ENCODE measurements around the gene PCOLCE2. TPM values are rescaled to one million over a fixed set of nuclear protein-coding genes. Genes with fewer than 3 reads are reported as not detected.

The PCOLCE2 gene
- total RNA-seq, 1 donor from 2014 or later: 1.8 TPM

- H3K27ac Mint-ChIP-seq (ENCODE audit: unreplicated experiment): no peak overlapping the region
- DNase-seq (ENCODE audit: low spot score): no peak
- no peak overlapping the region for H3K4me3 Mint-ChIP-seq (ENCODE audit: unreplicated experiment)
- H3K36me3 Mint-ChIP-seq (ENCODE audit: low read depth, unreplicated experiment): no peaks in the 10 kb centered on the region
- no peak for TF ChIP-seq CTCF (IDR thresholded peaks at IDR 0.05; ENCODE audit: unreplicated experiment)
- H3K9me3 Mint-ChIP-seq (ENCODE audit: unreplicated experiment): no peaks in the 10 kb centered on the region
- H3K4me1 Mint-ChIP-seq (ENCODE audit: unreplicated experiment): peaks cover 3% of the 10 kb centered on the region
- no peaks in the 10 kb centered on the region for H3K27me3 Mint-ChIP-seq (ENCODE audit: unreplicated experiment)
Observed at GRCh38 chr3:142904639-142905436, 16.0 kb upstream of the PCOLCE2 start.

DNA sequence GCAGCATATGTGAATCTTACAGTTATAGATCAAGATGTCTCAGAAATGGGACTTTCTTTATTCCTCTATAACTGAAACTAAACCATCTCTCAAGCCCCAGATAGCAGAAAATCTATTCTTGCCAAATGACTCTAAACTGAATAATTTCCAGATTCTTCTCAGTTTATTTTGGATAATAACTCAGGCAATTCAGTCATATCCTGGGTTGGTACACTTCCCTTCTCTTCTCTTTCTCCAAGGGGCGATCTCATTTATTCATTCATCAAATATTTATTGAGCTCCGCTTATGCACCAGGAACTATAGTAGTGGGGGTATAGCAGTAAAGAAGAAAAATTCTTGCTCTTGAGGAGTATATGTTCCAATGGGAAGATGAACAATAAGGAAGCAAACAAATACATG lies 13.5 kb upstream of the PCOLCE2 start:
- no peak for DNase-seq (ENCODE audit: low spot score)
- Mint-ChIP-seq H3K9me3 (ENCODE audit: unreplicated experiment) (no peaks in the 10 kb centered on the region), H3K36me3 (ENCODE audit: low read depth, unreplicated experiment) (no peaks in the 10 kb centered on the region), H3K27ac (ENCODE audit: unreplicated experiment) (no peak overlapping the region), H3K4me1 (ENCODE audit: unreplicated experiment) (peaks cover 3% of the 10 kb centered on the region), H3K4me3 (ENCODE audit: unreplicated experiment) (no peak overlapping the region), H3K27me3 (ENCODE audit: unreplicated experiment) (no peaks in the 10 kb centered on the region)
- TF ChIP-seq CTCF (IDR thresholded peaks at IDR 0.05; ENCODE audit: unreplicated experiment): no peak

DNA sequence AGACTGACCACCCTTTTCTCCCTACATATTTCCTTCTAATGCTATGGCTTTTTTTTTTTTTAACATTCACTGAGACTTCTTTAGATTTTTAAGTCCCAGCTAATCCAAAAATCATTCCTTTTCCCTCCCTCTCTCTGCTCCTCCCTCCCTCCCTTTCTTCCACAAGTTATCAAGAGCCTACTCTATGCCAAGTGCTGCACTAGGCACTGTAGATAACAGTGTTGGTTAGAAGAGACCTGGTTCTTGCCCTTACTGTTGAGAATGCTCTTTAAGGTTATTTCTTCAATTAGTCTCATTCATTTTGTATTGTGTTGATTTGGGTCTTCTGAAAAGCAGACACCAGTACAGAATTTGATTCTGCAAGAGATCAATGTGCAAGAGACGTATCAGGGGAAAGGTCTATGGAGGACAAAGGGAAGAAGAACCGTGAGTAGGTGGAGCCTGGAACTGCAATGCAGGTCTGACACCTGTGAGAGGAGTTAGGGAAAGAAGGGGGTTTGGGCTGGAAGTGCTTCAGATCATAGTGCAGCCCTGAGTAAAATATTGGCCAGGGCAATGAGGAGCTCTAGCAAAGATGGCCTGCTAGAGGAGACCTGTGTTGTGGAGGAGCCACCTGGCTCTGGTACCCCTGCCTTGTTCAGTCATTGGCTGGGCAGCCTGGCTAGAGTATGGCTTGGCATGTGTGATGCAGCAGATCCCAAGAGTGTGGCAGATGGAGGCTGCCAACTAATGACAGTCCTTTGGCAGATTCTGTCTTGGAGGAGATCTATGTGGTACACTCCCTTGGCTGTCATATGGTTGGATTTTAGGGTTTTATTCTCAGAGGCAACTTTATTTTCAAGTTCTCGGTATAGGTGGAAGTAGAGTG lies 9.7 kb upstream of the PCOLCE2 start:
- H3K4me3 Mint-ChIP-seq (ENCODE audit: unreplicated experiment): no peak overlapping the region
- H3K27ac Mint-ChIP-seq (ENCODE audit: unreplicated experiment): no peak overlapping the region

DNA sequence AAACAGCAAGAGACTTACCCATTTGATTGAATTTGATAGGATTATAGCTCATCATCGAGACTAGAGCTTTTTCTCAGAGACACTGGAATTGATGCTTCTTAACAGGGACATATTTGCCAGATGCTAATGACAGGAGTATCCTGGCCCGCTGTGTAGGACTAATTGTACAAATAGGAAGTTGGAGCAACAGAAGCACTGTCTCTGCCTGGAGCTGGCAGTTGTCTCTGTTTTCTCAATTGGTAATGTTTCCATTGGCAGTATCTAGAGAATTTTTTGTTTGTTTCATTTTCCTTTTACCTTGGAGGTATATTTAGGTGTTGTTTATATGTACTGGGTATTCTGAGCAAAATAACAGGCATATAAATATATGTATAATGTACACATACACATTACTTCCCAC lies 8.9 kb upstream of the PCOLCE2 start:
- Mint-ChIP-seq H3K9me3 (ENCODE audit: unreplicated experiment) (no peaks in the 10 kb centered on the region), H3K36me3 (ENCODE audit: low read depth, unreplicated experiment) (no peaks in the 10 kb centered on the region), H3K27me3 (ENCODE audit: unreplicated experiment) (peaks cover 4% of the 10 kb centered on the region), H3K27ac (ENCODE audit: unreplicated experiment) (no peak overlapping the region), H3K4me3 (ENCODE audit: unreplicated experiment) (no peak overlapping the region), H3K4me1 (ENCODE audit: unreplicated experiment) (peaks cover 11% of the 10 kb centered on the region)
- no peak for DNase-seq (ENCODE audit: low spot score)
- TF ChIP-seq CTCF (IDR thresholded peaks at IDR 0.05; ENCODE audit: unreplicated experiment): no peak

More for the DNA sequence above, 9.7 kb upstream of the PCOLCE2 start:
- Mint-ChIP-seq H3K27me3 (ENCODE audit: unreplicated experiment) (peaks cover 4% of the 10 kb centered on the region), H3K36me3 (ENCODE audit: low read depth, unreplicated experiment) (no peaks in the 10 kb centered on the region), H3K4me1 (ENCODE audit: unreplicated experiment) (peaks cover 11% of the 10 kb centered on the region), H3K9me3 (ENCODE audit: unreplicated experiment) (no peaks in the 10 kb centered on the region)
- no peak for TF ChIP-seq CTCF (IDR thresholded peaks at IDR 0.05; ENCODE audit: unreplicated experiment)
- DNase-seq (ENCODE audit: low spot score): no peak

Measured in endothelial cell (in vitro differentiated cells).